Activated CD8-positive, alpha-beta T cell treated with anti-CD3 and anti-CD28 coated beads for 36 hours (primary cell): Measurements from ENCODE around the gene EXOC3L4. TPM values are rescaled to one million over a fixed set of nuclear protein-coding genes. Genes with fewer than 3 reads are reported as not detected.

Source experiments
- ATAC-seq: fragments of 200-7000 bp; cut with Tn5 transposase; one replicate; pipeline ENCODE4 v1.10.0; 2021; ENCODE audit warnings: mild to moderate bottlenecking, moderate library complexity
- CTCF ChIA-PET: fragments of 350-600 bp; sonication (Branson Sonifier 250); formaldehyde crosslinking; loops from one replicate; lab custom pipeline; 2021; ENCODE audit warnings: antibody characterized with exemption; lab: Charles Lee
- POLR2A ChIA-PET: fragments of 350-600 bp; sonication (Branson Sonifier 250); formaldehyde crosslinking; loops from one replicate; lab custom pipeline; 2021; ENCODE audit warnings: antibody characterized with exemption; lab: Charles Lee
- DNase-seq: peaks from one replicate; pipeline ENCODE4 v3.0.0-alpha.2; 2020
- H3K27ac Mint-ChIP-seq: one replicate; pipeline ENCODE4 v1.8.0; 2021; ENCODE audit warnings: mild to moderate bottlenecking, mixed read lengths
- H3K27me3 Mint-ChIP-seq: one replicate; pipeline ENCODE4 v1.8.0; 2021; ENCODE audit warnings: mixed read lengths
- H3K36me3 Mint-ChIP-seq: one replicate; pipeline ENCODE4 v1.8.0; 2021; ENCODE audit warnings: low read depth, mixed read lengths
- H3K4me1 Mint-ChIP-seq: one replicate; pipeline ENCODE4 v1.8.0; 2021; ENCODE audit warnings: low read depth, mixed read lengths
- H3K4me3 Mint-ChIP-seq: one replicate; pipeline ENCODE4 v1.8.0; 2021; ENCODE audit warnings: mild to moderate bottlenecking, moderate library complexity, mixed read lengths
- H3K9me3 Mint-ChIP-seq: one replicate; pipeline ENCODE4 v1.8.0; 2021; ENCODE audit warnings: mixed read lengths
- CTCF ChIP-seq: fragments of 200-600 bp; IDR thresholded peaks from one replicate; pipeline ENCODE4 v1.8.0; 2022; ENCODE audit warnings: antibody characterized with exemption, mild to moderate bottlenecking
- intact Hi-C: fragments of 100-400 bp; cut with micrococcal nuclease; formaldehyde crosslinking; loops from one replicate; pipeline ENCODE4 v1.10.0; 2022
- total RNA-seq, 2 experiments: library from RNA; stranded (reverse); gene quantifications; one replicate each; pipeline ENCODE4 v1.2.3, GENCODE V29; 2021

EXOC3L4 gene
- total RNA-seq, 2 experiments from 2014 or later: not detected

DNA sequence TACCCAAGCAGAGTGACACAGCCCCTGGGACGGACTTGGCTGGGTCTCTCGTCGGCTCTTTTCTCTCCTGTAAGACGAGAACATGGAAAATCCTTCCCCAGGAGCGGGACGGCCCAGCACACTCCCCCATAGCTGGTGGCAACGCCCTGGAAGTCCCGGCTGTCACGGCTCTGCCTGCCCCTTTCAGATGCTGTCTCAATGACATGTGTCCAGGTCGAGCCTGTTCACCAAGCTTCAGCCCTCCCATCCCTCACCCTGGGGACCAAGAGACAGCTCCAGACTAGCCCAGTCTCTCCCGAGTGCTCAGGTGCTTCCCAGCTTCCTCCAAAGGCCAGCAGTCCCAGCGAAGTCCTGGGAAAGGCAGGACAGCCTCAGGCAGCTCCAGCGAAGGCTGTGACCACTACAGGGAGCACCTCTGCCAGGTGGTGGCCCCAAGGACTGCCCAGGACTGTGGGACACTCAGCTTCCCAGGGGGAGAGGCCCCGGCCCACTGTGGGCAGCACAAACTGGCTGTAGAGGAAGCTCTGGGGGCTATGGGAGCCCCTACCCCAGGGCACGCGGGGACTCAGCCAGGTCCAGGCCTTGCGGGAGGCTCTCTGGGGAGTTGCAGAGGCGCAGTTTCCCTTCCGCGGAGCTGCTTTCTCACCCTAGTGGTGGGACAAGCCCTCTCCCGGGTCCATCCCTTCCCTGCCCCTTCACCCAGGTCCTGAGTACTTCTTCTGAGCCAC lies 62.3 kb downstream of the EXOC3L4 start:
- H3K27me3 Mint-ChIP-seq: no peaks in the 10 kb centered on the region
- peaks cover 5% of the 10 kb centered on the region for H3K4me1 Mint-ChIP-seq
- ChIA-PET POLR2A (no interaction called here), CTCF (no interaction called here)
- no peak for DNase-seq
- no peaks in the 10 kb centered on the region for H3K36me3 Mint-ChIP-seq
- intact Hi-C loops: no loop called here
- no peak overlapping the region for H3K4me3 Mint-ChIP-seq
- ATAC-seq: no peak
- no peak overlapping the region for H3K27ac Mint-ChIP-seq
- H3K9me3 Mint-ChIP-seq: no peaks in the 10 kb centered on the region
- TF ChIP-seq CTCF: no peak

DNA sequence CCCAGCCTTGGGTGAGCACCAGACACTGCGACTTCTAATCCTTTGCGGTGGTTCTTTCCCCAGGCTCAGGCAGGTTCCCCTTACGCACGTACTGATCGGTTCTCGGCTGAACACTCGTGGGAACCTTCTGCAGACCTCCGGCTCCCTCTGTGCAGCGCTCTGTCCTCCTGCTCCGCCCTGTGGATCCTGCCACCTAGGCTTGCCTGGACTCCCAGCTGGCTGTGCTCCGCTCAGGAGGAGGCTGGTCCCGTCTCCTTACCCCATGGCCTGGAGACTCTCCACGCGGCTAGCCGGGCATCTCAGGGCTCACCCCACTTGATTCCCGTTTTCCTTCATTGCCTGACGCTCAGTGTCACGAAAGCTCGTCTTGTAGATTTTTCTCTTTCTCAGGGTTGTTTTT lies 63.4 kb downstream of the EXOC3L4 start:
- Mint-ChIP-seq H3K27ac (no peak overlapping the region), H3K36me3 (no peaks in the 10 kb centered on the region), H3K4me1 (peaks cover 5% of the 10 kb centered on the region), H3K9me3 (no peaks in the 10 kb centered on the region), H3K4me3 (no peak overlapping the region), H3K27me3 (no peaks in the 10 kb centered on the region)
- no peak for TF ChIP-seq CTCF
- ChIA-PET CTCF (no interaction called here), POLR2A (no interaction called here)
- no peak for DNase-seq
- no peak for ATAC-seq
- intact Hi-C loops: no loop called here

- no peak overlapping the region for H3K27ac Mint-ChIP-seq
- H3K9me3 Mint-ChIP-seq: no peaks in the 10 kb centered on the region
- CTCF ChIA-PET: interaction anchor here (1.3 kb wide), 1 partner anchor 26 kb away, joined by 3 read pairs; no protein-coding TSS in a partner anchor
- no peak overlapping the region for H3K4me3 Mint-ChIP-seq
- no peak for ATAC-seq
- H3K27me3 Mint-ChIP-seq: no peaks in the 10 kb centered on the region
- no peak for TF ChIP-seq CTCF
- intact Hi-C loops: no loop called here
- peaks cover 5% of the 10 kb centered on the region for H3K4me1 Mint-ChIP-seq
- no peaks in the 10 kb centered on the region for H3K36me3 Mint-ChIP-seq
- no peak for DNase-seq
- POLR2A ChIA-PET: interaction anchor here (1.0 kb wide), 1 partner anchor 20 kb away, joined by 3 read pairs; no protein-coding TSS in a partner anchor
Observed at GRCh38 chr14:103158688-103159087, 64.2 kb downstream of the EXOC3L4 start.

Other genes with a start within 250 kb of the EXOC3L4 start
- gene AMN, start 172.1 kb upstream of the EXOC3L4 start, total RNA-seq: 1 to 10 TPM; 1.0 to 1.4 TPM
- gene CDC42BPB, start 37.2 kb upstream of the EXOC3L4 start, total RNA-seq: under 1 TPM; 0.72 to 0.96 TPM
- not detected for gene LBHD2, start 10.5 kb upstream of the EXOC3L4 start, total RNA-seq
- gene TNFAIP2, start 28.7 kb downstream of the EXOC3L4 start, total RNA-seq: 1 to 10 TPM; 1.1 to 1.2 TPM
- 100 to 1,000 TPM; 202 to 207 TPM for gene EIF5, start 239.5 kb downstream of the EXOC3L4 start, total RNA-seq